ENCODE data around the gene KCNB1.

GRCh38 chr20:49380337-49380780 lies 102.1 kb downstream of the KCNB1 start:
- TF ChIP-seq CTCF (IDR thresholded peaks at IDR 0.05), result no peak
- TF ChIP-seq POLR2A (IDR thresholded peaks at IDR 0.05), result no peak
- no peak for TF ChIP-seq POLR2AphosphoS5 (IDR thresholded peaks at IDR 0.05; ENCODE audit: insufficient read depth in 1 of 2, low read depth in 1 of 2)
